Fibroblast of lung (primary cell): ENCODE results near the gene DMGDH.

ENCODE experiments used
- CTCF ChIP-seq, 2 donors: IDR thresholded peaks in 1 of 2; conservative IDR thresholded peaks in 1 of 2; 1 replicate in 1 of 2; 2 replicates in 1 of 2; pipeline ENCODE4 v1.5.1; 2011 to 2012; ENCODE audit warnings: low read length in 2 of 2, control low read depth in 1 of 2, inconsistent platforms in 1 of 2, low read depth in 1 of 2, mild to moderate bottlenecking in 1 of 2
- EZH2 ChIP-seq: IDR thresholded peaks from 2 replicates; pipeline ENCODE4 v1.5.1; 2012; ENCODE audit warnings: low read length, control low read depth, mild to moderate bottlenecking; ENCODE audit errors: missing control alignments

GRCh38 chr5:79088507-79088906 lies 19.0 kb upstream of the DMGDH start:
- TF ChIP-seq CTCF (conservative IDR thresholded peaks at IDR 0.05 in 1 of 2, IDR thresholded peaks at IDR 0.05 in 1 of 2; ENCODE audit: low read depth in 1 of 2, low read length in 2 of 2) (no peak), EZH2 (no peak)
